CD4-positive, alpha-beta T cell treated with Interleukin-6 for 4 hours (primary cell): ENCODE results near the gene SMARCA4.
"Not testable (repeated sequence)": the region's sequence is repeated elsewhere in the genome, so short reads cannot be mapped to it uniquely, and the experiment has no call there.

ENCODE experiments used
- DNase-seq: peaks from one replicate; pipeline ENCODE4 v3.0.0-alpha.2; 2020; ENCODE audit warnings: mixed read lengths

Gene SMARCA4

DNA sequence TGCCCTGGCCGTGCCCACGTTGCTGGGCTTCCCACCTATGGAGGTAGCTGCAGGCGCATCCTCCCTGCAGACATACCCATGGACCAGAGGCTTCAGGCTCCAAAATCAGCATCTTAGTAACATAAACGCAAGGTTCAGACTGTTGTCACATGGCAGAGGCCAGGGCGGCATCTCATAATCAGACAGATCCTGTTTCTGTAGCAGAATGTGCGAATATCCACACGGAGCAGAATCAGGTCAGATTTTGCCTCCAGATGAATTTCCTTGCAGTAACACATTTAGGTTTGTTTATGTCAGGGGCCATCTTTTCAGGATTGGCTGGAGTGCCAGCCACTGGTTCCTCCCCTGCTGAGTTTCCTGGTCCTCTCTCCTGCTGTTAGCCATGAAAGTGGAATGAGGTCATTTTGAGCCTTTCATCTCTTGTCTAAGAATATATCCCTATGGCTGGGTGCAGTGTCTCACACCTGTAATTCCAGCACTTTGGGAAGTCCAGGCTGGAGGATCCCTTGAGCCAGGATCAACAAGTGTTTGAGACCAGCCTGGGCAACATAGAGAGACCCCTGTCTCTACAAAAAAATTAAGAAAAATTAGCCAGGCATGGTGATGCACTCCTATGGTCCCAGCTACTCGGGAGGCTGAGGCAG, 20.5 kb downstream of the SMARCA4 start:
- no peak for DNase-seq

DNA sequence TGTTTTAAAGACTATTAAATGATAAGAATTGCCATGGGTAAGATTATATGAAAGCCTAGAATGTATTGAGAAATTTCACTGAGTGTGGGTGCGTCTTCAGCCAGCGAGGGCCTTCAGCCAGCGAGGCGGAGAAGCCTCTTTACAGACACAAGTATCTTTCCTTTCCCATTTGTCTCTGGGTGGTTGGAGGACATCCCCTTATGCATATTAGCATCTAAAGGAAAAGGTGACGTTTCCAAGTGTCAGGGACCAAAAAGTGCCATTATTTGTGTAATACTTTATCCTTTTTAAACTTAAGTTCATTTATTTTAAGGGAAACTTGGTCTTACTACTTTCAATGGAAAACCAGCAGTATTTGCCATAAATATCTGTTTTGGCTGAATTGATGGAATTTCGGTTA, 22.2 kb downstream of the SMARCA4 start:
- DNase-seq = no peak

DNA sequence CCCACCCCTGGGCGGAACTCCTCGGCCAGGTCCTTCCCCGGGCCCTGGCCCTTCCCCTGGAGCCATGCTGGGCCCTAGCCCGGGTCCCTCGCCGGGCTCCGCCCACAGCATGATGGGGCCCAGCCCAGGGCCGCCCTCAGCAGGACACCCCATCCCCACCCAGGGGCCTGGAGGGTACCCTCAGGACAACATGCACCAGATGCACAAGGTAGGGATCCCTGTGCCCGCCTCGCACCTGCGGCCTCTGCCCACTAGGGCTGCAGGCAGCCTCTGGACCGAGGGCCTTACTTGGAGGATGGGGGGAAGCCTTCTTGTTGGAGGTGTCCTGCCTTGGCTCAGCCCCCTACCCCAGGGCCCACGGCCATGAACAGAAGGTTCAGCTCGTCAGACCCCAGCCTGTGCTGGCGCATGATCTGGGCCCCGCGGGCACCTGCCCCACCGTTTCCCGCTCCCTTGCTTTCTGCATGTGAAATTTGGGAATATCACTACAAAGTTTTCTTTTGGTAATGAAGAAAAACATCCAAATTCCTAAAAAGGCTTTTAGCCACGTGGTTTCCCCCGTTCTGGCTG, 23.4 kb downstream of the SMARCA4 start:
- no peak for DNase-seq

DNA sequence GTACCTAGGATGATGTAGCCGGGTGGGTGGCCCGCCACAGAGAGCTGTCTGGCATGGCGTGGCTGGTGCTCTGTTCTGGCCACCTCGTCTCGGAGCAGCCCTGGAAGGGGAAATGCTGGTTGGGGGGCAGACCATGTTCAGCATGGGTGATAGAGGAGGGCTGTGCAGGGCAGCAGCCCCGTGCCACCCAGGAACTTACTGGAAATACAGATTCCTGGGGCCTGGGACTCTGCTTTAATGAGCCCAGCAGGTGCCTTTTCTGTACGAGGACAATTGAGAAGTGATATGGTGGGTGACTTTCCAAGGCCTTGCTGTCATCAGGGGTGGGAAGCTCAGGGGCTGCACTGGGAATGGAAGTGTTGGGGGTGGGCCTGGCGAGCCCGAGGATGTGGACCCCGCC, 24.7 kb downstream of the SMARCA4 start:
- DNase-seq = no peak

DNA sequence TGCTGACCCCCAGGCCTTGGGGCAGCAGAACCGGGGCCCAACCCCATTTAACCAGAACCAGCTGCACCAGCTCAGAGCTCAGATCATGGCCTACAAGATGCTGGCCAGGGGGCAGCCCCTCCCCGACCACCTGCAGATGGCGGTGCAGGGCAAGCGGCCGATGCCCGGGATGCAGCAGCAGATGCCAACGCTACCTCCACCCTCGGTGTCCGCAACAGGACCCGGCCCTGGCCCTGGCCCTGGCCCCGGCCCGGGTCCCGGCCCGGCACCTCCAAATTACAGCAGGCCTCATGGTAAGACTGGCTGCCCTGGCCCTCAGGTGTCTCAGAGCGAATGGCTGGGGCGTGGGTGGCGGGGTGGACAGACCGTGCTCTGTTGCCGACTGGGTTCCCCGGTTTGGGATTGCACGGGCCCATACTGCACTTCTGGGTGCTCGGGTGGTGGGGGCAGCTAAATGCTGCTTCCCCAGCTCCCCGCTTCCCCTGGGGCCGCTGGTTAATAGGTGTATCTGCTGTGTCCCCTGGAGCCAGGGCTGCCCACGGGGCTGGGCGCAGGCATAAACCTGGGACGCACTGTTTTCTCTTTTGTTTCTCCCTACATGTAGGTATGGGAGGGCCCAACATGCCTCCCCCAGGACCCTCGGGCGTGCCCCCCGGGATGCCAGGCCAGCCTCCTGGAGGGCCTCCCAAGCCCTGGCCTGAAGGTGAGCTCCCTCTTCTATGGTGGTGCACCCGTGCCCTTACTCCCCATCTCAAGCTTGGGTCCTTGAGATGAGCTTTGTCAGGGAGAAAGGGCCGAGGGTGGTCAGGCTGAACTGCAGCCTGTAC, 25.7 kb downstream of the SMARCA4 start:
- DNase-seq = no peak

DNA sequence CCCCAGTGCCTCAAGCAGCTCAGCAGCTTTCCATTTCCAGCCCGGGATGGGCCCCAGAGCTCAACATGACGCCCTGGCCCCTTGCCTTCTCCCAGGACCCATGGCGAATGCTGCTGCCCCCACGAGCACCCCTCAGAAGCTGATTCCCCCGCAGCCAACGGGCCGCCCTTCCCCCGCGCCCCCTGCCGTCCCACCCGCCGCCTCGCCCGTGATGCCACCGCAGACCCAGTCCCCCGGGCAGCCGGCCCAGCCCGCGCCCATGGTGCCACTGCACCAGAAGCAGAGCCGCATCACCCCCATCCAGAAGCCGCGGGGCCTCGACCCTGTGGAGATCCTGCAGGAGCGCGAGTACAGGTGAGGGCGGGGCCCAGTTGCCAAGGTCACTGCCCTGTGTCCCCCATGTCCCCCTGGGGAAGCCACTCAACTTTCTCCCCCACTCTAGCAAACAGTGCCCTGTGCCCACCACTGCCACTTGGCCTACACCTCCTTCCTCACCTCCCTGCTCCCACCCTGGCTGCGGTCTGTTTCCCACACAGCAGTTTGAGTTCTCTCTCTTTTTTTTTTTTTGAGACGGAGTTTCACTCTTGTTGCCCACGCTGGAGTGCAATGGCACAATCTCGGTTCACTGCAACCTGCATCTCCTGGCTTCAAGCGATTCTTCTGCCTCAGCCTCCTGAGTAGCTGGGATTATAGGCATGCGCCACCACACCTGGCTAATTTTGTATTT, 26.9 kb downstream of the SMARCA4 start:
- no peak for DNase-seq

DNA sequence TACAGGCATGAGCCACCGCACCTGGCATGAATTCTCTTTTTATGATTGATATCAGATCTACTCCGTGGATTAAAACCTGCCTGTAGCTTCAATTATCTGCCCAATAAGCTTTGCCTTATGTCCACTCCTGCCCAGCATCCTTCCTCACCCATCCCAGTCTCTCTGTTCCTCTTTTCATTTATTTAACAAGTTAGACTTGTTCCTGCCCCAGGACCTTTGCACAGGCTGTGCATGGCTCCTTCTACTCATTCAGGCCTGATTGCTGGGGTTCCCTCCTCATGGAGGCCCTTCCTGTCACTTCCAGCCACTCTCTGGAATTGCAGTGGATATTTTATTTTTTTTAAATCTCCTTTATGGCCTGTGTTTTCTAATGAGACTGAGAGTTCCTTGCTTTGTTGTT, 27.6 kb downstream of the SMARCA4 start:
- DNase-seq = no peak

DNA sequence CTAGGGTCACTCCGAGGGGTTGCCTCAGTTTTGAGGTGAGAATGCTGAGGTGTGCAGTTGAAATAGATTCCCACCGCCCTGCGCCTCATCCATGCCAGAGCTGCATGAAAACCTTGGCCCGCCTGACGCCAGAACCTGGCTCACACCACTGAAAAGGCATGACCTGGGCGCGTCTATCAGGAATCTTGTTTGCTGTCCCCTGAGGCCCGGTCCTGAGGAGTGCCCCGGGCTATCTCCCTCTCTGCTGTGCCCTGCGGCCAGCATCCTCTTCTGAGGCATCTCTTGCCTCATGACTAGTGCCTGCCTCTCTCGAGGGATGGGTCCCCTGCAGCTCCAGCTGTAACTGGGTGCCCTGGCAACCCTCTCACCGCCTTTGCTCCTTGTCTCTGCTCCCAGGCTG, 28.1 kb downstream of the SMARCA4 start:
- DNase-seq = no peak

DNA sequence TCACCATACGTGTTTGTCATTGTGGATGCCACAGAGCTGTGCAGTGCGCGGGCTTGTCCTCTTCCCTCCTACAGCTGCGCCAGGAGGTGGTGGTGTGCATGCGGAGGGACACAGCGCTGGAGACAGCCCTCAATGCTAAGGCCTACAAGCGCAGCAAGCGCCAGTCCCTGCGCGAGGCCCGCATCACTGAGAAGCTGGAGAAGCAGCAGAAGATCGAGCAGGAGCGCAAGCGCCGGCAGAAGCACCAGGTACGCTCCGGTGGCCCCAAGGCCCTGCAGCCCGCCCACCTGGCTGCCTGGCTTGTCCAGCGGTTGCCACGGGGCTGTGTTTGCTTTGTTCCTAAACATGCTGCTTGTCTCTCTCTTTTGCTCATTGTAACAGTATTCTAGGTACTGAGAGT, 30.2 kb downstream of the SMARCA4 start:
- DNase-seq = no peak

DNA sequence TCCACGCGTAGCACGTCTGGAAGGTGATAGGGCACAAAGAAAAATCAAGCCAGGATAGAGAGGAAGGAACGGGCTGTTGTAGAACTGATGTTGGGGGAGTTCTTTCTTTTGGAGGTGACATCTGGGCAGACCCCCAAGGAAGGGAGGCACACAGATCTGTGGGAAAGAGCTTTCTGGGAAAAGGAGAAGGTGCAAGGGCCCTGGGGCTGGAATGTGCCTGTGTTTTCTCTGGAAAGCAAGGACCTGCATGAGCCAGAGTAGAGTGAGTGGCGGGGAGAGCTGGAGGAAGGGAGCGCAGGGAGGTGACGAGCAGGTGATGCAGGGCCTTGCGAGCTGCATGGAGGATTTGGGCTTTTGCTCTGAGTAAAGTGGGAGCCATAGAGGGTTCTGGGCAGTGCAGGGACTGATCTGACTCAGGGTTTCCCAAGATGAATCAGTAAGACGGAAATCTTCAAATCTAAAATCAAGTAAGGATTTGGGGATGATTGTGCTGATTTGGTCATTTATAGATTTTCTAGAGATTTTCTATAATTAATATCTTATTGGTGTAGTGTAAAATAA, 30.8 kb downstream of the SMARCA4 start:
- DNase-seq = no peak

DNA sequence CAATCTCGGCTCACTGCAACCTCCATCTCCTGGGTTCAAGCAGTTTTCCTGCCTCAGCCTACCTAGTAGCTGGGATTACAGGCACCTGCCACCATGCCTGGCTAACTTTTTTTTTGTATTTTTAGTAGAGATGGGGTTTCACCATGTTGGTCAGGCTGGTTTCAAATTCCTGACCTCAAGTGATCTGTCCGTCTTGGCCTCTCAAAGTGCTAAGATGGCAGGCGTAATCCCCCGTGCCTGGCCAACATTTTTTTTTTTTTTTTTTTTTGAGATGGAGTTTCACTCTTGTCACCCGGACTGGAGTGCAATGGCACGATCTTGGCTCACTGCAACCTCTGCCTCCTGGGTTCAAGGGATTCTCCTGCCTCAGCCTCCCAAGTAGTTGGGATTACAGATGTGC, 31.3 kb downstream of the SMARCA4 start:
- DNase-seq = not testable (repeated sequence)

DNA sequence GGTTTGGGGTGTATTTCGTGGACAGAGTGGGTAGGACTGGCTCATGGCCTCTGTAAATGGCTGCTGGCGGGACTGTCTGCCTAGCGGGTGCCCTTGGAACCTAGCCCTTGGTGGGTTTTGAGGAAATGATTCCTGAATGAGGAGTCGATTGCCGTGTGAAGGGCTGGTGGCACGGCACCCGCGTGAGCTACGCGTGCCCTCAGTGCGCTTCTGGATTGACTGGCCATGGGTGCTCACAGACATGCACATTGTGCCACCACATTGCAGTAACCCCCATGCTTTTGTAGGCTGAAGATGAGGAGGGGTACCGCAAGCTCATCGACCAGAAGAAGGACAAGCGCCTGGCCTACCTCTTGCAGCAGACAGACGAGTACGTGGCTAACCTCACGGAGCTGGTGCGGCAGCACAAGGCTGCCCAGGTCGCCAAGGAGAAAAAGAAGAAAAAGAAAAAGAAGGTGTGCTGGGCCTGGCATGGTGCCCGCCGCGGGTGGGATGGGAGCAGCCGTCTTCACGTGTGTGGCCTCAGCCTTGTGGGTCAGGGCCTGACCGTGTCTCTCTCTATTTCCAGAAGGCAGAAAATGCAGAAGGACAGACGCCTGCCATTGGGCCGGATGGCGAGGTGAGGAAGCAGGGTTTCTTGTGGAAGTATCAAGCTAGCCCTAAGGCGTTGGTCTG, 35.2 kb downstream of the SMARCA4 start:
- DNase-seq = no peak

DNA sequence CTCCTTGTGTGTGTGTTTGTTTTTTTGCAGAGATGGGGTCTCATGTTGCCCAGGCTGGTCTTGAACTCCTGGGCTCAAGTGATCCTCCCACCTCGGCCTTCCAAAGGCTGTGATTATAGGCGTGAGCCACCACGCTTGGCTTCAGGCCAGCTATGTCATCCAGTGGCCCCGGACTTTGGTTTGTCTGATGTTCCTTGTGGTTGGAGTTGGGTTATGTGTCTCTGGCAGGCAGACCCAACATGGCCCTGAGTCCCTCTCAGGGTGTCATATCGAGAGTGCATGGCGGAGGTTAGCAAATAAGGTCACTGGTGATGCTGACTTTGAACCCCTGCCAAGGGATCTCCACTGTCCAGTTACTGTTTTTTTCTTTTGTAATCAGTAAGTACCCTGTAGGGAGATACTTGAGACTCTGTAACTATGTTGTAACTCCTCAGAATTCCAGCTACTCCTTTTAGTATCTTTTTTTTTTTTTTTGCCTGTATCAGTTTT, 37.3 kb downstream of the SMARCA4 start:
- DNase-seq = no peak

DNA sequence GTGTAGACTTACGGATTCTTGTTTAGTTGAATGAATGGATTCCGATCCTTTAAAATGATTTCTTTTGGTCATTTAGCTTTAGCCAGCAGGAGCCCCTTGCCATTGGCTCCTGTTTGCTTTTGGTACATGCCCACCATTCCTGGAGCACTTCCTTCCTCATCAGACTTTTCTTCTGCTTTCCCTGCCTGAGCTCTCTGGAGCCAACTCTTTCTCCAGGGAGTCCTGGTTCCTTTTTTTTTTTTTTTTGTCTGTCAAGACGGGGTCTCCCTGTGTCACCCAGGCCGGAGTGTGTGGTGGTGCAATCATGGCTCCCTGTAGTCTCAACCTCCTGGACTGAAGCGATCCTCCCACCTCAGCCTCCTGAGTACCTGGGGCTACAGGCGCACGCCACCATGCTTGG, 37.8 kb downstream of the SMARCA4 start:
- no peak for DNase-seq

DNA sequence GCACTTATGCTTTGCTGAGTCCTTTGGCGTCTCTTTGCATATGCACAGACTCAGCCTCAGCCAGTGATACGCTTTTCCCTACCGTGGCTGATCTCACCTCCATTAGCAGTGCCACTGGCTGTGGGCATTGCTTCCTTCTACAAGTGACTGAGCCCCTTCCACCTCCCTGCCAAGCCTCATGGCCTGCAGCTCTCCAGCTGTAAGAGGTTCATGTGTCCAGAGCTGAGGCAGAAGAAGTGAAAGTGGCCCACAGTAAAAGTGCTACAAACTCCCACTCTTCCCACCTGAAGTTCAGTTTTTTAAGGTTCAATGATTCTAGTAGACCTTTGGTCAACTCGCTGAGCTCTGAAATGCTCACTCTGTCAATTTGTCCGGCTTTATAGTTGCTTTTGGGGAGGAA, 44.7 kb downstream of the SMARCA4 start:
- DNase-seq = no peak

DNA sequence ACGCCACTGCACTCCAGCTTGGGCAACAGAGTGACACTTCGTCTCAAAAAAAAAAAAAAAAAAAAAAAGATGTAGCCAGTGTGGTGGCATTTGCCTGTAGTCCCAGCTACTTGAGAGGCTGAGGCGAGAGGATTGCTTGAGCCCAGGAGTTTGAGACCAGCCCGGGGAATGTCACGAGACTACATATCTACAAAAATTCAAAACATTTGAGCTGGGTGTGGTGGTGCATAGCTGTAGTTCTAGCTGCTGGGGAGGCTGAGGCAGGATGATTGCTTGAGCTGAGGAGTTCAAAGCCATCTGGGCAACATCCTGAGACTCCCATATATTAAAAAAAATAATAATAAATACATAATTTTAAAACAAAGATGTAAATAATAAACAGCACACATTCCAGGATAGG, 46.6 kb downstream of the SMARCA4 start:
- no peak for DNase-seq

DNA sequence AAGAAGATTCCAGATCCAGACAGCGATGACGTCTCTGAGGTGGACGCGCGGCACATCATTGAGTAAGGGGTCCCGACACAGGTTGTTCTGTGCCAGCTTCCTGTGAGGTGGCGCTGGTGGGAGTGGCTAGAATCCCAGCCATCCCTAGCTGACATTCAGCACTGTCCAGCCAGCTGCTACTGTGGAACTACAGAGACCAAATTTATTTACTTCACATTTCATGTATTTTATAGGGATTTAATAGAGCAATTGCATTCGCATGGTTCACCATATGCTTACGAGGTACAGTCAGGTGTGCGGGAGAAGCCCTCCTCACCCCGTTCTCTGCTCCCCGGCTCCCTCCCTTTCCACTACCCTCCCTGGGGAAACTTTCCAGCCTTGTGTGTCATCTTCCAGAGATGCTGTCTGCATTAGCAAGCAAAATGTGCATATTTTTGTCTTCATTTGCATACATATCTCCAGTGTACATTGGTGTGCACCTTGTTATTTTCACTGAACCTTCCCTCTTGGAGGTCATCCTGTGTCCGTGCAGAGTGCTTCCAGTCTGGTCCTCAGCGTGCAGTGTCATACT, 47.2 kb downstream of the SMARCA4 start:
- DNase-seq = no peak

DNA sequence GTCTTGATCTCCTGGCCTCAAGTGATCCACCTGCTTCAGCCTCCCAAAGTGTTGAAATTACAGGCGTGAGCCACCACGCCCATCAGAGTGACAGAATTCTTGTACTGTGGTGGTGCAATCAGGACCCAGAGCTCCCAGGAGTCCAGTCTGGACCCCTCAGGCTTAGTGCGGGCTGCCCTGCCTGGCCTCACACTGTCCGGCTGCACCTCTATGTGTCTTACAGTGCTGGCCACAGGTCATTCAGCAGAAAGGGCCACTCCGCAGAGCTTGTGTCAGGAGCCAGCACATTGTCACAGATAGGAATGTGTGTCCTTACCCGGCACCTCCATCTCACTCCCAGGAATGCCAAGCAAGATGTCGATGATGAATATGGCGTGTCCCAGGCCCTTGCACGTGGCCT, 49.2 kb downstream of the SMARCA4 start:
- DNase-seq = no peak

DNA sequence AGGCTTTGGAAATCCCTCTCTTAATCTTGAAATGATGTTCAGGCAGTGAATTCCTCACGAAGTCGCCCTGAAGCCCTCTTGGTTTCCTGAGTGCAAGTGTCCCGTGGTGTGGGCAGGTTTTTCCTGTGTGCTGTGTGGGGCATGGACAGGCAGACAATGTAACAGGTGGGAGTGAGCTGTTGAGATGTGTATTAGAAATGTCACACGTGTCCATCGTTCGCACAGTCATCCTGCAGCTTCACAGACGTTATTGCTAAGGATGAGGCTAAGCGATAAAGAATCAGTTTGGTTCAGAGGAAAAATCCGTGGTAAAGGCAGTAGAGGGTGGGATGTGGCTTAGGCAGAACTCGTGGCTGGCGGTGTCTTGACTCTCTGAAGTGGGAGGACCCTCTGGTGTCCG, 51.7 kb downstream of the SMARCA4 start:
- DNase-seq = no peak

DNA sequence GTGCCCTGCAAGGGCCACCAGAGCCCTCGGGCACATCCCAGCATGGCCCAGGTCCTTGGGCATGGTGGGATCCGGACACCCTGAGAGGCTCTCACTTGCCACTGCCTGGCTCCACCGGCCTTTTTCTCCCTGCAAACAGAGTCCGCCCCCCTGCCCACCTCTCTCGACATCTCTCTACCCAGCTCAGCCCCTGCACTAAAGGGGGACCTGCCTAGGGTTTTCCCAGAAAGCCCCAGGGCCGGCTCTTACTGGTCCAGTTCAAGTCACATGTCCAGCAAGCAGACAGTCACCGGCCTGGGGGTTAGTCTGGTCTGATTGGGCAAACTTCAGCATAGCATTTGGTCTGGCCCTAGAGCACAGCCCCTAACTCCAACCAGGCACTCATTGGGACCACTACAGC, 52.9 kb downstream of the SMARCA4 start:
- DNase-seq = no peak

DNA sequence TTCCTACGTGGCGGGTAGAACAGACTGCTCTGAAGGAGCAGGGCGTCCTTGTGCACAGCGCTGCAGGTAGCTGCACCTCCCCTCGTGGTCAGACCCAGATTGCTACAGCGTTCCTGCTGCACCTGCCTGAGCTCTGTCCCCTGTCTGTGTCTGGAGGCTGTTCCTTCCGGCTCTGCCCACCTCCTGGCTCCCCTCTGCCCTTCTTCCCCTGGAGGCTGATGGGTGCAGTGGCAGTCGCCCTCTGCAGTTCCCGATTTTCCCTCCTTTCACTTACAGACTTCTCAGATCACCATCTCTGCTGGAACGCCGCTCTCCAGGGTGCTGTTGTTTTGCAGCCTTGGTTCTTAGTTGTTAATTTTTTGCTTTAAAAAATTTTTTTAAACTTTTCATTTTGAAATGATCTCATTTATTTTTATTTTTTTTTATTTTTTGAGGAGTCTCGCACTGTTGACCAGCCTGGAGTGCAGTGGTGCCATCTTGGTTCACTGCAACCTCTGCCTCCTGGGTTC, 53.6 kb downstream of the SMARCA4 start:
- no peak for DNase-seq

DNA sequence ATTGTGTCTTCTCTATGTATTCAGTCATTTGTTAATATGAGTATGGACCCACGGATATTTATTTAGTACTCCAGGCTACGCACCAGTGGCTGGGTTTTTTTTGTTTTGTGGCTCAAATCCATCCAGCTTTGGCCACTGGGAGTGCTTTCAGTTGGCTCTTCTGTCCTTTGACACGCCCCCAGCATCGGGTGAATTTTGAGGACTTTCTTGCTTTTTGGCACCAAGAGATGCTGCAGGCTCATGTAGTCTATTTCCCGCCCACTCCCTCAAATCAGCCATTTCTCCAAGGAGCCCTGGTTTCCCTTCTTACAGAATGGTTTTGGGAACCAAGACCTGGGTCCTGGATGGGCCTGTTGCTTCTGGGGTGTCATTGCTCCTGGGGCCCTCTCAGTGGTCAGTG, 55.8 kb downstream of the SMARCA4 start:
- no peak for DNase-seq
